Astrocyte (in vitro differentiated cells and primary cell): ENCODE data around the gene GPATCH2L. TPM values are rescaled to one million over a fixed set of nuclear protein-coding genes. Genes with fewer than 3 reads are reported as not detected.
A peak's percentile ranks its signal among the peaks of the same experiment; 100 is the strongest.

Source experiments
- DNase-seq: peaks from one replicate; pipeline ENCODE4 v3.0.0-alpha.2; 2010; ENCODE audit warnings: low read depth
- FAIRE-seq: peaks from 2 replicates; lab custom pipeline; 2011; peaks lifted over from hg19 to GRCh38; lab: Jason Lieb, UNC
- H2AFZ ChIP-seq: 2 replicates; pipeline ENCODE4 v1.6.0; 2012; ENCODE audit warnings: low read depth, low read length, inconsistent platforms
- H3K27ac ChIP-seq: 2 replicates; pipeline ENCODE4 v1.5.1; 2011; ENCODE audit warnings: low read depth, low read length, inconsistent platforms
- H3K27me3 ChIP-seq: 2 replicates; pipeline ENCODE4 v1.6.0; 2011; ENCODE audit warnings: low read length, inconsistent platforms; ENCODE audit not compliant: insufficient read depth
- H3K36me3 ChIP-seq: 2 replicates; pipeline ENCODE4 v1.5.1; 2011; ENCODE audit warnings: low read length, inconsistent platforms; ENCODE audit not compliant: insufficient read depth
- H3K4me1 ChIP-seq: 2 replicates; pipeline ENCODE4 v1.5.1; 2011; ENCODE audit warnings: low read length, inconsistent platforms; ENCODE audit not compliant: insufficient read depth
- H3K4me2 ChIP-seq: 2 replicates; pipeline ENCODE4 v1.6.0; 2012; ENCODE audit warnings: low read length, inconsistent platforms
- H3K4me3 ChIP-seq: 2 replicates; pipeline ENCODE4 v1.5.1; 2011; ENCODE audit warnings: low read depth, mild to moderate bottlenecking, low read length, inconsistent platforms; ENCODE audit not compliant: insufficient read depth
- H3K79me2 ChIP-seq: 2 replicates; pipeline ENCODE4 v1.6.0; 2012; ENCODE audit warnings: mild to moderate bottlenecking, low read length, inconsistent platforms; ENCODE audit not compliant: insufficient read depth
- H3K9ac ChIP-seq: 2 replicates; pipeline ENCODE4 v1.6.0; 2012; ENCODE audit warnings: mild to moderate bottlenecking, low read length, inconsistent platforms
- H3K9me3 ChIP-seq: 2 replicates; pipeline ENCODE4 v1.5.1; 2012; ENCODE audit warnings: low read depth, mild to moderate bottlenecking, low read length, inconsistent platforms; ENCODE audit not compliant: insufficient read depth
- H4K20me1 ChIP-seq: 2 replicates; pipeline ENCODE4 v1.6.0; 2012; ENCODE audit warnings: low read length, inconsistent platforms; ENCODE audit not compliant: insufficient read depth
- H3K27ac Mint-ChIP-seq: one replicate; pipeline ENCODE4 v1.8.0; 2021; ENCODE audit warnings: mild to moderate bottlenecking, mixed read lengths; ENCODE audit not compliant: unreplicated experiment
- H3K27me3 Mint-ChIP-seq: one replicate; pipeline ENCODE4 v1.8.0; 2021; ENCODE audit warnings: low read depth, mixed read lengths; ENCODE audit not compliant: unreplicated experiment
- H3K36me3 Mint-ChIP-seq: one replicate; pipeline ENCODE4 v1.8.0; 2021; ENCODE audit warnings: low read depth, mixed read lengths; ENCODE audit not compliant: unreplicated experiment
- H3K4me1 Mint-ChIP-seq: one replicate; pipeline ENCODE4 v1.8.0; 2021; ENCODE audit warnings: low read depth, mixed read lengths; ENCODE audit not compliant: unreplicated experiment
- H3K4me3 Mint-ChIP-seq: one replicate; pipeline ENCODE4 v1.8.0; 2021; ENCODE audit warnings: mild to moderate bottlenecking, moderate library complexity, mixed read lengths; ENCODE audit not compliant: unreplicated experiment
- H3K9me3 Mint-ChIP-seq: one replicate; pipeline ENCODE4 v1.8.0; 2021; ENCODE audit warnings: mild to moderate bottlenecking, mixed read lengths; ENCODE audit not compliant: unreplicated experiment
- CTCF ChIP-seq: IDR thresholded peaks from 2 replicates; pipeline ENCODE4 v1.5.1; 2011; ENCODE audit warnings: low read depth, mild to moderate bottlenecking, inconsistent platforms, low read length, moderate library complexity; ENCODE audit not compliant: insufficient read depth
- EZH2 ChIP-seq: IDR thresholded peaks from 2 replicates; pipeline ENCODE4 v1.6.1; 2012; ENCODE audit warnings: mild to moderate bottlenecking, low read length, inconsistent platforms; ENCODE audit not compliant: insufficient read depth
- total RNA-seq: library from RNA; stranded (reverse); gene quantifications from 2 replicates; pipeline ENCODE4 v1.2.1, GENCODE V29; 2021

The GPATCH2L gene
- total RNA-seq, 1 donor from 2014 or later: 60.8 TPM

- no peak for TF ChIP-seq EZH2
- no peak for TF ChIP-seq CTCF
- Histone ChIP-seq H3K4me2 (no peak overlapping the region), H3K27me3 (no peaks in the 10 kb centered on the region), H3K36me3 (no peaks in the 10 kb centered on the region), H4K20me1 (no peaks in the 10 kb centered on the region), H3K79me2 (no peaks in the 10 kb centered on the region), H3K9me3 (no peaks in the 10 kb centered on the region), H3K9ac (no peak overlapping the region), H3K4me1 (no peaks in the 10 kb centered on the region), H3K4me3 (no peak overlapping the region), H2AFZ (no peak overlapping the region), H3K27ac (no peak overlapping the region)
- H3K4me1 Mint-ChIP-seq: no peaks in the 10 kb centered on the region
- FAIRE-seq (no peak), DNase-seq (peak; percentile 51)
- H3K9me3 Mint-ChIP-seq: peaks cover 4% of the 10 kb centered on the region
- H3K36me3 Mint-ChIP-seq: no peaks in the 10 kb centered on the region
- H3K27ac Mint-ChIP-seq: no peak overlapping the region
- peaks cover 6% of the 10 kb centered on the region for H3K27me3 Mint-ChIP-seq
- no peak overlapping the region for H3K4me3 Mint-ChIP-seq
These were observed 75.8 kb downstream of the GPATCH2L start for GRCh38 chr14:76227450-76228050.

- H3K4me2 ChIP-seq: no peak overlapping the region
- Mint-ChIP-seq H3K27me3 (peaks cover 6% of the 10 kb centered on the region), H3K4me1 (no peaks in the 10 kb centered on the region), H3K9me3 (peaks cover 4% of the 10 kb centered on the region), H3K27ac (no peak overlapping the region), H3K4me3 (no peak overlapping the region), H3K36me3 (no peaks in the 10 kb centered on the region)
- no peak overlapping the region for H3K27ac ChIP-seq
- H3K9me3 ChIP-seq: no peaks in the 10 kb centered on the region
- H4K20me1 ChIP-seq: no peaks in the 10 kb centered on the region
- H3K27me3 ChIP-seq: no peaks in the 10 kb centered on the region
- TF ChIP-seq EZH2 (no peak), CTCF (no peak)
- H3K4me3 ChIP-seq: no peak overlapping the region
- DNase-seq (no peak), FAIRE-seq (no peak)
- no peak overlapping the region for H2AFZ ChIP-seq
- no peaks in the 10 kb centered on the region for H3K36me3 ChIP-seq
- no peaks in the 10 kb centered on the region for H3K4me1 ChIP-seq
- no peaks in the 10 kb centered on the region for H3K79me2 ChIP-seq
- no peak overlapping the region for H3K9ac ChIP-seq
These were observed 76.4 kb downstream of the GPATCH2L start for GRCh38 chr14:76228138-76228537.

GRCh38 chr14:76232800-76233199, 81.1 kb downstream of the GPATCH2L start:
- no peaks in the 10 kb centered on the region for H3K79me2 ChIP-seq
- H3K4me1 ChIP-seq: no peaks in the 10 kb centered on the region
- H3K4me1 Mint-ChIP-seq: no peaks in the 10 kb centered on the region
- H3K27ac Mint-ChIP-seq: no peak overlapping the region
- H3K4me3 Mint-ChIP-seq: no peak overlapping the region
- no peak for DNase-seq
- no peak overlapping the region for H3K27ac ChIP-seq
- TF ChIP-seq EZH2 (no peak), CTCF (no peak)
- H3K9me3 ChIP-seq: no peaks in the 10 kb centered on the region
- H3K4me3 ChIP-seq: no peak overlapping the region
- peaks cover 6% of the 10 kb centered on the region for H3K27me3 Mint-ChIP-seq
- peaks cover 3% of the 10 kb centered on the region for H3K36me3 Mint-ChIP-seq
- H4K20me1 ChIP-seq: no peaks in the 10 kb centered on the region
- no peak for FAIRE-seq
- no peaks in the 10 kb centered on the region for H3K36me3 ChIP-seq
- no peaks in the 10 kb centered on the region for H3K27me3 ChIP-seq
- no peak overlapping the region for H3K4me2 ChIP-seq
- H3K9me3 Mint-ChIP-seq: peaks cover 11% of the 10 kb centered on the region
- H3K9ac ChIP-seq: no peak overlapping the region
- no peak overlapping the region for H2AFZ ChIP-seq
